Calu3 (cell line): ENCODE data around the gene CUEDC1. TPM values are rescaled to one million over a fixed set of nuclear protein-coding genes. Genes with fewer than 3 reads are reported as not detected.

Experiments used
- BruUV-seq: library from RNA; stranded (reverse); fragments of 400-500 nt; replicated peaks from 2 replicates; lab custom pipeline; 2021; lab: Mats Ljungman, UMichigan
- CTCF ChIA-PET: fragments of 300-600 bp; sonication (Branson Sonifier 250); formaldehyde crosslinking; loops from one replicate; lab custom pipeline; 2022; ENCODE audit warnings: antibody characterized with exemption; lab: Charles Lee
- DNase-seq: peaks from one replicate; pipeline ENCODE4 v3.0.0; 2022
- H3K27ac Mint-ChIP-seq: one replicate; pipeline ENCODE4 v1.8.0; 2022; ENCODE audit warnings: mixed read lengths; ENCODE audit not compliant: unreplicated experiment
- H3K27me3 Mint-ChIP-seq: one replicate; pipeline ENCODE4 v1.8.0; 2022; ENCODE audit warnings: mixed read lengths; ENCODE audit not compliant: unreplicated experiment
- H3K36me3 Mint-ChIP-seq: one replicate; pipeline ENCODE4 v1.8.0; 2022; ENCODE audit warnings: mild to moderate bottlenecking, moderate library complexity, mixed read lengths; ENCODE audit not compliant: insufficient read depth, unreplicated experiment
- H3K4me1 Mint-ChIP-seq: one replicate; pipeline ENCODE4 v1.8.0; 2022; ENCODE audit warnings: mild to moderate bottlenecking, low read depth, mixed read lengths; ENCODE audit not compliant: unreplicated experiment
- H3K4me3 Mint-ChIP-seq: one replicate; pipeline ENCODE4 v1.8.0; 2022; ENCODE audit warnings: mild to moderate bottlenecking, low read depth, moderate library complexity, mixed read lengths; ENCODE audit not compliant: unreplicated experiment
- H3K9me3 Mint-ChIP-seq: one replicate; pipeline ENCODE4 v1.8.0; 2022; ENCODE audit warnings: low read depth, mixed read lengths; ENCODE audit not compliant: unreplicated experiment
- intact Hi-C: fragments of 100-400 bp; cut with micrococcal nuclease; formaldehyde crosslinking; loops from one replicate; pipeline ENCODE4 v1.10.0; 2022; ENCODE audit not compliant: unreplicated experiment
- total RNA-seq: library from RNA; stranded (reverse); gene quantifications from 2 replicates; pipeline ENCODE4 v1.2.3, GENCODE V29; 2022
- TF ChIP-seq, protein P1 (sequence below): fragments of 200-600 bp; IDR thresholded peaks from one replicate; pipeline ENCODE4 v1.8.0; 2022; ENCODE audit warnings: antibody characterized with exemption; ENCODE audit not compliant: unreplicated experiment

Gene CUEDC1
- total RNA-seq, 1 experiment from 2014 or later: 30.9 TPM

DNA sequence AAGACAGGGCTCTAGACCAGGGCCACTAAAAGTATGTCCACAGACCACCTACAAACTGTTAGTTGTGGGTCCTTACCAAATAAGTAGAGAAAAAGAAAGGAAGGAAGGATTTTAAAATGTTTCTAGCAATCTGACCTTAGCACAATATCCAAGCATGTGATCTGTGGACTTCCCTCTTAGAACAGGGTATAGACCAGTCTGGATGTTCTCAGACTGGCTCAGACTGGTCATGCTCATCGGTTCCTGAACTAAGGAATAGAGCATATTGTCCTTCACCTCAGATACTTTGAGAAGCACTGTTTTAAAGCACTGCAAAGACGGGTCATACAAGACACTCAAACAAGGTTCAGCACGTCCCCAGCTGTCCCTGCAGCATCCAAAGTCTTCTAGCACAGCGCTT, 25.8 kb downstream of the CUEDC1 start:
- H3K4me1 Mint-ChIP-seq: peaks cover 8% of the 10 kb centered on the region
- H3K27me3 Mint-ChIP-seq: no peaks in the 10 kb centered on the region
- no peaks in the 10 kb centered on the region for H3K9me3 Mint-ChIP-seq
- CTCF ChIA-PET: no interaction called here
- H3K27ac Mint-ChIP-seq: no peak overlapping the region
- no peak for DNase-seq
- no TSS peak for BruUV-seq
- H3K36me3 Mint-ChIP-seq: peaks cover 7% of the 10 kb centered on the region
- TF ChIP-seq, protein P1, sequence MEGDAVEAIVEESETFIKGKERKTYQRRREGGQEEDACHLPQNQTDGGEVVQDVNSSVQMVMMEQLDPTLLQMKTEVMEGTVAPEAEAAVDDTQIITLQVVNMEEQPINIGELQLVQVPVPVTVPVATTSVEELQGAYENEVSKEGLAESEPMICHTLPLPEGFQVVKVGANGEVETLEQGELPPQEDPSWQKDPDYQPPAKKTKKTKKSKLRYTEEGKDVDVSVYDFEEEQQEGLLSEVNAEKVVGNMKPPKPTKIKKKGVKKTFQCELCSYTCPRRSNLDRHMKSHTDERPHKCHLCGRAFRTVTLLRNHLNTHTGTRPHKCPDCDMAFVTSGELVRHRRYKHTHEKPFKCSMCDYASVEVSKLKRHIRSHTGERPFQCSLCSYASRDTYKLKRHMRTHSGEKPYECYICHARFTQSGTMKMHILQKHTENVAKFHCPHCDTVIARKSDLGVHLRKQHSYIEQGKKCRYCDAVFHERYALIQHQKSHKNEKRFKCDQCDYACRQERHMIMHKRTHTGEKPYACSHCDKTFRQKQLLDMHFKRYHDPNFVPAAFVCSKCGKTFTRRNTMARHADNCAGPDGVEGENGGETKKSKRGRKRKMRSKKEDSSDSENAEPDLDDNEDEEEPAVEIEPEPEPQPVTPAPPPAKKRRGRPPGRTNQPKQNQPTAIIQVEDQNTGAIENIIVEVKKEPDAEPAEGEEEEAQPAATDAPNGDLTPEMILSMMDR: no peak
- H3K4me3 Mint-ChIP-seq: no peak overlapping the region
- intact Hi-C loops: no loop called here

DNA sequence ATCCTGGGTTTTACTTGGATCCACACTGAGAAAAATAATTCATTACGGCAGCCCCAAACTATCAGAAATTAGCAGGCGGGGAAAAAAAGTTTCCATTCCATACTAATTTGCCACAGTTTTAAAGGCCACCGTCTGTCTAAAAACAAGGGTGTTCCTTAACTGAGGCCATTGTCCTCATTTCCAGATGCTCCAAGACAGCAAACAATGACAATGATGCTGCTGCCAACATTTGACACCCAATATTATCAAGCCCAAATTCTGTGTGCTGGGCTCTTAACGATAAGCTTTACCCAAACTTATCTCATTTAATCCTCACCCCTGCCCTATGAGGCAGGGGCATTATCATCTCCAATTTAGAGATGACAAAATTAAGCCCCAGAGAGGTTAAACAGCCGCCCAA, 26.3 kb downstream of the CUEDC1 start:
- intact Hi-C loops: no loop called here
- Mint-ChIP-seq H3K9me3 (no peaks in the 10 kb centered on the region), H3K27me3 (no peaks in the 10 kb centered on the region), H3K4me1 (peaks cover 8% of the 10 kb centered on the region), H3K36me3 (peaks cover 10% of the 10 kb centered on the region), H3K27ac (no peak overlapping the region), H3K4me3 (no peak overlapping the region)
- TF ChIP-seq, protein P1: no peak
- no TSS peak for BruUV-seq
- CTCF ChIA-PET: no interaction called here
- DNase-seq: no peak

DNA sequence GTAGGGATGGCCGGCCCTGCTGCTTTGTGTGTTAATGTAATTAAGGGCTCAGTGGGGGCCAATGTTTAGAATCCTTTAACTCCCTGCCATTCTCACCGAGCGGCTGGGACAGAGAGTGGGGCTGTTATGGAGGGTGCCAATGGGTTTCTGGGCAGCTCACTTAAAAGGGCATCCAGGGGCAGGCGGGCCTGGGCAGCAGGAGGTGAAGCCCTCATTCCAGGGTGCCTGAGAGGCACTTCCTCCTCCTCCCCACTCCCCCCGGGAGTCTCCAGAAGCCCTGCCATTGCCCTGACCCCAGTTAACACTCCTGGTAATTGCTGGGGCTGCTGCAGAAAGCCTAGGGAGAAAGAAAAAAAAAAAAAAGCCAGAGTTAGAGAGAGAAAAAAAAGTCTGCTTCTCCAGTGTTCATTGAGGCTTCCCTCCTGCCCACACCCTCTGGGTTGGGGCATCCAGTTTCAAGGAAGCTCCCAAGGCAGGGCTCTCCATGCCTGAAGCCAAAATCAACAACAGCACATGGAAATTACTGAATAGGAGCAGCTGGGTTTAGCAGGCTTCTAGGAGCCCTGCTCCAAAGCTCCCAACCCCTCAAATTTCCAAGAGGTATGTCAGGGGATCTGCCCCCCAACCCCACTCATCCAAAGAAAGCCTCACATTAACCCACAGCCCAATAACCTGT, 28.0 kb downstream of the CUEDC1 start:
- H3K4me1 Mint-ChIP-seq: peaks cover 12% of the 10 kb centered on the region
- peaks cover 11% of the 10 kb centered on the region for H3K36me3 Mint-ChIP-seq
- no peak for DNase-seq
- intact Hi-C loops: no loop called here
- TF ChIP-seq, protein P1: no peak
- H3K9me3 Mint-ChIP-seq: no peaks in the 10 kb centered on the region
- no TSS peak for BruUV-seq
- peak overlapping the region; percentile 30 for H3K27ac Mint-ChIP-seq
- CTCF ChIA-PET: interaction anchor here (0.6 to 0.7 kb wide), 2 partner anchors 50 to 165 kb away, joined by 3 read pairs; no protein-coding TSS in a partner anchor
- H3K27me3 Mint-ChIP-seq: no peaks in the 10 kb centered on the region
- no peak overlapping the region for H3K4me3 Mint-ChIP-seq

DNA sequence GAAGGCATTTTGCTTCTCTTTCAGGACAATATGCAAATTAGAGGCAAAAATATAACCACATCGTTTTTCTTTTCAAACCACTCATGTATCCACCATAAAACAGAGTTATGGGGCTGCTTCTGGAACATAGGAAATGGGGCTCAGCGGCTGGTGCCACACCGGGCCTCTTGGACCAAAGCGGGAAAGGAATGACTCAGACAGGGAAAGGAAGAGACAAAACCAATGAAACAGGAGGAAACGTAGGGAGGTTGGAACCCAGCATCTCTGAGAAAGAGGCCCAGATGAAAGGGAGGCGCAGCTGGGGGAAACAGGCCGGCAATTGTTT, 28.5 kb downstream of the CUEDC1 start:
- Mint-ChIP-seq H3K27ac (peak overlapping the region; percentile 30), H3K4me3 (no peak overlapping the region), H3K9me3 (no peaks in the 10 kb centered on the region), H3K36me3 (peaks cover 11% of the 10 kb centered on the region), H3K4me1 (peaks cover 16% of the 10 kb centered on the region), H3K27me3 (no peaks in the 10 kb centered on the region)
- CTCF ChIA-PET: interaction anchor here (0.5 to 0.6 kb wide), 2 partner anchors 23 to 49 kb away, joined by 3 read pairs; no protein-coding TSS in a partner anchor
- no peak for DNase-seq
- no TSS peak for BruUV-seq
- intact Hi-C loops: no loop called here
- TF ChIP-seq, protein P1: no peak
